GM12878 (cell line): Measurements from ENCODE around the gene SORCS2. TPM values are rescaled to one million over a fixed set of nuclear protein-coding genes. Genes with fewer than 3 reads are reported as not detected.

Source experiments
- ATAC-seq: fragments of 200-7000 bp; cut with Tn5 transposase; 3 replicates; pipeline ENCODE4 v1.9.1; 2020; ENCODE audit warnings: mild to moderate bottlenecking, moderate library complexity
- BruUV-seq: library from RNA; stranded (reverse); fragments of 400-500 nt; replicated peaks from 2 replicates; lab custom pipeline; 2021; lab: Mats Ljungman, UMichigan
- CTCF ChIA-PET: fragments of 300-600 bp; sonication (Branson Sonifier 250); formaldehyde crosslinking; extraction: SDS; loops from one replicate; lab custom pipeline; 2021; ENCODE audit warnings: inconsistent platforms; lab: Yijun Ruan, JAX
- POLR2A ChIA-PET: fragments of 350-600 bp; formaldehyde crosslinking; extraction: SDS; loops from one replicate; lab custom pipeline; 2021; ENCODE audit warnings: inconsistent platforms; lab: Charles Lee
- RAD21 ChIA-PET: fragments of 300-600 bp; sonication (Branson Sonifier 250); formaldehyde crosslinking; loops from one replicate; lab custom pipeline; 2023; ENCODE audit warnings: antibody characterized with exemption; ENCODE audit not compliant: unreplicated experiment; lab: Charles Lee
- SMC1A ChIA-PET: fragments of 300-600 bp; sonication (Branson Sonifier 250); formaldehyde crosslinking; loops from one replicate; lab custom pipeline; 2023; ENCODE audit not compliant: unreplicated experiment, uncharacterized antibody; lab: Charles Lee
- DNase-seq: peaks from one replicate; pipeline ENCODE4 v3.0.0-alpha.2; 2011; ENCODE audit warnings: low read depth, low spot score
- FAIRE-seq: peaks from 3 replicates; lab custom pipeline; 2011; peaks lifted over from hg19 to GRCh38; lab: Jason Lieb, UNC
- H2AFZ ChIP-seq: 2 replicates; pipeline ENCODE4 v1.6.0; 2011; ENCODE audit warnings: low read depth, low read length, control low read depth; ENCODE audit not compliant: control insufficient read depth
- H3K27ac ChIP-seq: 2 replicates; pipeline ENCODE4 v1.5.1; 2011; ENCODE audit warnings: control low read depth; ENCODE audit not compliant: control insufficient read depth, insufficient read depth
- H3K27me3 ChIP-seq, 2 experiments: replicated peaks in 1 of 2; 2 replicates each; pipeline versions ENCODE4 v1.6.0 to v1.6.1; 2011; ENCODE audit warnings: low read length in 1 of 2; ENCODE audit not compliant: control insufficient read depth in 2 of 2, insufficient read depth in 2 of 2
- H3K36me3 ChIP-seq, 2 experiments: 2 replicates each; pipeline ENCODE4 v1.5.1; 2011; ENCODE audit warnings: low read length in 1 of 2; ENCODE audit not compliant: control insufficient read depth in 2 of 2, insufficient read depth in 2 of 2
- H3K4me1 ChIP-seq: 2 replicates; pipeline ENCODE4 v1.6.1; 2011; ENCODE audit warnings: mild to moderate bottlenecking, low read length, moderate library complexity, mixed read lengths; ENCODE audit not compliant: control insufficient read depth, insufficient read depth
- H3K4me2 ChIP-seq: 2 replicates; pipeline ENCODE4 v1.6.0; 2011; ENCODE audit warnings: control low read depth; ENCODE audit not compliant: control insufficient read depth, insufficient read depth
- H3K4me3 ChIP-seq: fragments of 200-600 bp; sonication (generic); 2 replicates; pipeline ENCODE4 v1.5.1; 2016
- H3K79me2 ChIP-seq: 2 replicates; pipeline ENCODE4 v1.6.0; 2011; ENCODE audit warnings: low read length; ENCODE audit not compliant: control insufficient read depth, insufficient read depth
- H3K9ac ChIP-seq: 2 replicates; pipeline ENCODE4 v1.8.0; 2011; ENCODE audit warnings: low read length, control low read depth, mixed read lengths; ENCODE audit not compliant: control insufficient read depth, insufficient read depth
- H3K9me3 ChIP-seq: replicated peaks from 3 replicates; pipeline ENCODE4 v1.5.1; 2011; ENCODE audit warnings: mild to moderate bottlenecking, low read length; ENCODE audit not compliant: control insufficient read depth, insufficient read depth
- H4K20me1 ChIP-seq: 2 replicates; pipeline ENCODE4 v1.6.0; 2011; ENCODE audit not compliant: control insufficient read depth, insufficient read depth
- BACH1 ChIP-seq: fragments of 450-650 bp; IDR thresholded peaks from 2 replicates; pipeline ENCODE4 v1.6.1; 2017; ENCODE audit warnings: mild to moderate bottlenecking, borderline replicate concordance
- CEBPB ChIP-seq, 2 experiments: fragments of 150-350 bp in 1 of 2; IDR thresholded peaks; 2 replicates each; pipeline ENCODE4 v1.6.1; 2012 to 2014; ENCODE audit warnings: low read depth in 2 of 2, low read length in 2 of 2, borderline replicate concordance in 1 of 2, inconsistent platforms in 1 of 2
- CREM ChIP-seq: IDR thresholded peaks from 2 replicates; pipeline ENCODE4 v1.6.1; 2014; ENCODE audit warnings: antibody characterized with exemption, low read depth
- EGR1 ChIP-seq, 2 experiments: IDR thresholded peaks; 1 replicate in 1 of 2; 2 replicates in 1 of 2; pipeline ENCODE4 v1.6.1; 2011 to 2012; ENCODE audit warnings: low read depth in 2 of 2, low read length in 2 of 2, borderline replicate concordance in 1 of 2, mild to moderate bottlenecking in 1 of 2, moderate library complexity in 1 of 2
- FOXM1 ChIP-seq: IDR thresholded peaks from 2 replicates; pipeline ENCODE4 v1.6.1; 2012; ENCODE audit warnings: low read depth, mild to moderate bottlenecking, inconsistent platforms, low read length, moderate library complexity
- MTA3 ChIP-seq: IDR thresholded peaks from 2 replicates; pipeline ENCODE4 v1.6.1; 2012; ENCODE audit warnings: low read length, inconsistent platforms, borderline replicate concordance
- NR2F1 ChIP-seq: fragments of 450-650 bp; conservative IDR thresholded peaks from 2 replicates; pipeline ENCODE4 v1.6.1; 2017; ENCODE audit warnings: mild to moderate bottlenecking
- RCOR1 ChIP-seq: conservative IDR thresholded peaks from 2 replicates; pipeline ENCODE4 v1.6.1; 2012; ENCODE audit warnings: low read depth, low read length, improper control_type of control experiment
- WRNIP1 ChIP-seq: IDR thresholded peaks from 2 replicates; pipeline ENCODE4 v1.6.1; 2011; ENCODE audit warnings: low read depth, low read length, improper control_type of control experiment, borderline replicate concordance
- ZBTB40 ChIP-seq: fragments of 450-650 bp; IDR thresholded peaks from 2 replicates; pipeline ENCODE4 v1.6.1; 2016; ENCODE audit warnings: mild to moderate bottlenecking, moderate library complexity, borderline replicate concordance
- ZZZ3 ChIP-seq: IDR thresholded peaks from 2 replicates; pipeline ENCODE4 v1.6.1; 2011; ENCODE audit warnings: low read depth; ENCODE audit not compliant: control insufficient read depth, insufficient read length
- WGBS: methylation state at CpG from one replicate; pipeline ENCODE4 v1.1.6; 2016; ENCODE audit warnings: low lambda C conversion rate; ENCODE audit not compliant: insufficient replicate concordance, insufficient coverage; ENCODE audit errors: missing lambda C conversion rate; 5-methylcytosine and 5-hydroxymethylcytosine counted together
- in situ Hi-C: fragments of 300-500 bp; cut with MboI; formaldehyde crosslinking; loops from 9 replicates; pipeline ENCODE4 v1.14.3; 2018; ENCODE audit warnings: mixed read lengths
- intact Hi-C: fragments of 100-400 bp; cut with micrococcal nuclease; formaldehyde crosslinking; loops from one replicate; pipeline ENCODE4 v1.14.2; 2022; ENCODE audit not compliant: unreplicated experiment
- polyA plus RNA-seq, 11 experiments: library from polyadenylated mRNA; depleted of rRNA in 4 of 11; unstranded in 6 of 11; stranded (reverse) in 5 of 11; fragments of >200 nt; fragmentation: Nextera tagmentation in 4 of 11; fragmentation: Illumina TruSeq in 1 of 11; extraction: Ambion mirVana in 4 of 11; extraction: Trizol in 1 of 11; gene quantifications; 1 replicate in 1 of 11; 2 replicates in 10 of 11; pipeline versions ENCODE4 v1.2.1 to v1.2.3, GENCODE V29; 2011 to 2016; ENCODE audit warnings: inconsistent platforms in 2 of 11, missing spikeins in 2 of 11, low read depth in 1 of 11
- total RNA-seq, 4 experiments: library from RNA; depleted of rRNA in 3 of 4; stranded (reverse); fragments of >200 nt in 3 of 4; fragmentation: Illumina TruSeq in 1 of 4; extraction: Trizol in 1 of 4; gene quantifications; 2 replicates each; pipeline versions ENCODE4 v1.2.1 to v1.2.3, GENCODE V29; 2013 to 2021
- TF ChIP-seq, protein P1 (sequence below): fragments of 450-650 bp; formaldehyde crosslinking; IDR thresholded peaks from 2 replicates; pipeline ENCODE4 v1.4.0; 2022; ENCODE audit warnings: mild to moderate bottlenecking, moderate library complexity
- TF ChIP-seq, protein P2 (sequence below): IDR thresholded peaks from 2 replicates; pipeline ENCODE4 v1.6.1; 2011; ENCODE audit warnings: borderline replicate concordance, low read depth, mild to moderate bottlenecking, moderate library complexity, low read length; ENCODE audit not compliant: insufficient read depth, poor library complexity, severe bottlenecking

The SORCS2 gene
- total and polyA plus RNA-seq, 10 of the 15 experiments (the other 5 are each of a cell fraction or from before 2014, with no cell fraction given): 0.01 to 0.15 (median 0.05) TPM; not detected in 5

DNA sequence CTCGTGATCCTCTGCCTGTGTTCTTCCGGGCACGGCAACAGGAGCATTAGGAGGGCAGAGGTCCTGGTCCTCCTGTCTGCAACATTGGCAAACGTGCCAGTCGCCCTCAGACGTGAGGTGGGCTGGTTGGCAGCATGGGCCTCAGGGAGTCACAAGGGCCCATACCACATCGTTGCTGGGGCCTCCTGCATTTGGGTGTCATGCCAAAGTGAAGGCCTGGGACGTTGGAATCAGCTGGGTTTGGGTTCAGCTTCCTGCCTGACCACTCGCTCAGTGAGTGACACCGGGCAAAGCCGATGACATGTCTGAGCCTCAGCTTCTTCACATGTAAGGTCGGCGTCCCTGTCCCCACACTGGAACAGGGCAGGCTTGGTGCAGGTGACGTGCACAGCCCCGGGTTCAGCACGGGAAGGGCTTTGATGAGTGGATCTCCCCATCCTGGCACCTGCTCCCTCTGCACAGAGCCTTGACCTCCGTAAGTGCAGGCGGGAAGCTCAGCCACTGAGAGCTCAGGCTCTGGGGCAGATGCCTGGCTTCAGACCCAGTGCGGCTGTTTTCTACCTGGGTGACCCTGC lies 150.8 kb downstream of the SORCS2 start:
- ChIA-PET RAD21 (no interaction called here), CTCF (no interaction called here), SMC1A (no interaction called here), POLR2A (interaction anchor here (1.1 kb wide), 1 partner anchor 10 kb away, joined by 3 read pairs; no protein-coding TSS in a partner anchor)
- no peak overlapping the region for H3K4me3 ChIP-seq
- no peaks in the 10 kb centered on the region for H3K36me3 ChIP-seq
- no peak overlapping the region for H2AFZ ChIP-seq
- H3K27me3 ChIP-seq: no peaks in the 10 kb centered on the region
- in situ Hi-C loops (no loop called here), intact Hi-C loops (no loop called here)
- H4K20me1 ChIP-seq: no peaks in the 10 kb centered on the region; the same call in 1 of the 2 replicates
- H3K4me1 ChIP-seq: no peaks in the 10 kb centered on the region
- WGBS: 41% methylated on average over 19 of the region's 19 CpGs
- BruUV-seq: no TSS peak
- DNase-seq (no peak), FAIRE-seq (no peak), ATAC-seq (no peak)
- no peaks in the 10 kb centered on the region for H3K79me2 ChIP-seq
- no peak overlapping the region for H3K4me2 ChIP-seq
- H3K27ac ChIP-seq: no peak overlapping the region
- TF ChIP-seq, protein P1, sequence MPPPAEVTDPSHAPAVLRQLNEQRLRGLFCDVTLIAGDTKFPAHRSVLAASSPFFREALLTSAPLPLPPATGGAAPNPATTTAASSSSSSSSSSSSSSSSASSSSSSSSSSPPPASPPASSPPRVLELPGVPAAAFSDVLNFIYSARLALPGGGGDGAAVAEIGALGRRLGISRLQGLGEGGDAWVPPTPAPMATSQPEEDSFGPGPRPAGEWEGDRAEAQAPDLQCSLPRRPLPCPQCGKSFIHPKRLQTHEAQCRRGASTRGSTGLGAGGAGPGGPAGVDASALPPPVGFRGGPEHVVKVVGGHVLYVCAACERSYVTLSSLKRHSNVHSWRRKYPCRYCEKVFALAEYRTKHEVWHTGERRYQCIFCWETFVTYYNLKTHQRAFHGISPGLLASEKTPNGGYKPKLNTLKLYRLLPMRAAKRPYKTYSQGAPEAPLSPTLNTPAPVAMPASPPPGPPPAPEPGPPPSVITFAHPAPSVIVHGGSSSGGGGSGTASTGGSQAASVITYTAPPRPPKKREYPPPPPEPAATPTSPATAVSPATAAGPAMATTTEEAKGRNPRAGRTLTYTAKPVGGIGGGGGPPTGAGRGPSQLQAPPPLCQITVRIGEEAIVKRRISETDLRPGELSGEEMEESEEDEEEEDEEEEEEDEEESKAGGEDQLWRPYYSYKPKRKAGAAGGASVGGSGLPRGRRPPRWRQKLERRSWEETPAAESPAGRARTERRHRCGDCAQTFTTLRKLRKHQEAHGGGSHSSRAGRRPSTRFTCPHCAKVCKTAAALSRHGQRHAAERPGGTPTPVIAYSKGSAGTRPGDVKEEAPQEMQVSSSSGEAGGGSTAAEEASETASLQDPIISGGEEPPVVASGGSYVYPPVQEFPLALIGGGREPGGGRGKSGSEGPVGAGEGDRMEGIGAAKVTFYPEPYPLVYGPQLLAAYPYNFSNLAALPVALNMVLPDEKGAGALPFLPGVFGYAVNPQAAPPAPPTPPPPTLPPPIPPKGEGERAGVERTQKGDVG (CRISPR knock-in tag): no peak
- no peak for TF ChIP-seq WRNIP1
- no peak for TF ChIP-seq CREM
- TF ChIP-seq MTA3: no peak
- TF ChIP-seq FOXM1: no peak
- TF ChIP-seq EGR1 (IDR thresholded peaks at IDR 0.05; ENCODE audit: borderline replicate concordance in 1 of 2, low read depth in 2 of 2, low read length in 2 of 2): no peak
- TF ChIP-seq NR2F1: no peak
- no peak for TF ChIP-seq CEBPB (IDR thresholded peaks at IDR 0.05; ENCODE audit: borderline replicate concordance in 1 of 2, low read depth in 2 of 2, low read length in 2 of 2)
- no peak for TF ChIP-seq ZZZ3
- TF ChIP-seq, protein P2, sequence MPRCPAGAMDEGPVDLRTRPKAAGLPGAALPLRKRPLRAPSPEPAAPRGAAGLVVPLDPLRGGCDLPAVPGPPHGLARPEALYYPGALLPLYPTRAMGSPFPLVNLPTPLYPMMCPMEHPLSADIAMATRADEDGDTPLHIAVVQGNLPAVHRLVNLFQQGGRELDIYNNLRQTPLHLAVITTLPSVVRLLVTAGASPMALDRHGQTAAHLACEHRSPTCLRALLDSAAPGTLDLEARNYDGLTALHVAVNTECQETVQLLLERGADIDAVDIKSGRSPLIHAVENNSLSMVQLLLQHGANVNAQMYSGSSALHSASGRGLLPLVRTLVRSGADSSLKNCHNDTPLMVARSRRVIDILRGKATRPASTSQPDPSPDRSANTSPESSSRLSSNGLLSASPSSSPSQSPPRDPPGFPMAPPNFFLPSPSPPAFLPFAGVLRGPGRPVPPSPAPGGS: no peak
- TF ChIP-seq ZBTB40: no peak
- TF ChIP-seq BACH1: no peak
- TF ChIP-seq RCOR1: no peak
- no peak overlapping the region for H3K9ac ChIP-seq
- H3K9me3 ChIP-seq: no peaks in the 10 kb centered on the region
